Measurements from ENCODE around the gene PIGL.

The PIGL gene

GRCh38 chr17:16267174-16267573 lies 50.2 kb downstream of the PIGL start:
- no peak overlapping the region for H3K4me3 ChIP-seq (ENCODE audit: low read depth, low read length)
- TF ChIP-seq, protein P1, sequence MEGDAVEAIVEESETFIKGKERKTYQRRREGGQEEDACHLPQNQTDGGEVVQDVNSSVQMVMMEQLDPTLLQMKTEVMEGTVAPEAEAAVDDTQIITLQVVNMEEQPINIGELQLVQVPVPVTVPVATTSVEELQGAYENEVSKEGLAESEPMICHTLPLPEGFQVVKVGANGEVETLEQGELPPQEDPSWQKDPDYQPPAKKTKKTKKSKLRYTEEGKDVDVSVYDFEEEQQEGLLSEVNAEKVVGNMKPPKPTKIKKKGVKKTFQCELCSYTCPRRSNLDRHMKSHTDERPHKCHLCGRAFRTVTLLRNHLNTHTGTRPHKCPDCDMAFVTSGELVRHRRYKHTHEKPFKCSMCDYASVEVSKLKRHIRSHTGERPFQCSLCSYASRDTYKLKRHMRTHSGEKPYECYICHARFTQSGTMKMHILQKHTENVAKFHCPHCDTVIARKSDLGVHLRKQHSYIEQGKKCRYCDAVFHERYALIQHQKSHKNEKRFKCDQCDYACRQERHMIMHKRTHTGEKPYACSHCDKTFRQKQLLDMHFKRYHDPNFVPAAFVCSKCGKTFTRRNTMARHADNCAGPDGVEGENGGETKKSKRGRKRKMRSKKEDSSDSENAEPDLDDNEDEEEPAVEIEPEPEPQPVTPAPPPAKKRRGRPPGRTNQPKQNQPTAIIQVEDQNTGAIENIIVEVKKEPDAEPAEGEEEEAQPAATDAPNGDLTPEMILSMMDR (IDR thresholded peaks at IDR 0.05; ENCODE audit: low read depth, low read length): no peak

DNA sequence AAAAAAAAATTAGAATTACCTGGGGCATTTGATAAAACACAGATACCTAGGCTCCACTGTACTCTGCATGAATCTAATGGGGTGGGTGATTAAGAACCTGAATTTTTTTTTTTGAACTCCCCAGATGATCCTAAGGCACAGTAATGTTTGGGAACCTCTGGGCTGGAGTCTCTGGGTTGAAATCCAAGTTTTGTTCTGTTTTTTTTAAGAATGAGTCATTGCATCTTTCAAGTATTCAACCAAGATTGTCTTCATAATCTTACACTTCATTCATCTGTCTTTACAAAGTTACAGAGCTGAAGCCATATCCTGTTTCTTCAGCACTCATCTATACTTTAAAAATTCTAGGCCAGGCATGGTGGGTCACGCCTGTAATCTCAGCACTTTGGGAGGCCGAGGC lies 52.6 kb downstream of the PIGL start:
- H3K4me3 ChIP-seq (ENCODE audit: low read depth, low read length): no peak overlapping the region
- TF ChIP-seq, protein P1 (IDR thresholded peaks at IDR 0.05; ENCODE audit: low read depth, low read length): no peak

- no peak overlapping the region for H3K4me3 ChIP-seq (ENCODE audit: low read depth, low read length)
- TF ChIP-seq, protein P1 (IDR thresholded peaks at IDR 0.05; ENCODE audit: low read depth, low read length): no peak
Measured at GRCh38 chr17:16272111-16272840, 55.3 kb downstream of the PIGL start.

DNA sequence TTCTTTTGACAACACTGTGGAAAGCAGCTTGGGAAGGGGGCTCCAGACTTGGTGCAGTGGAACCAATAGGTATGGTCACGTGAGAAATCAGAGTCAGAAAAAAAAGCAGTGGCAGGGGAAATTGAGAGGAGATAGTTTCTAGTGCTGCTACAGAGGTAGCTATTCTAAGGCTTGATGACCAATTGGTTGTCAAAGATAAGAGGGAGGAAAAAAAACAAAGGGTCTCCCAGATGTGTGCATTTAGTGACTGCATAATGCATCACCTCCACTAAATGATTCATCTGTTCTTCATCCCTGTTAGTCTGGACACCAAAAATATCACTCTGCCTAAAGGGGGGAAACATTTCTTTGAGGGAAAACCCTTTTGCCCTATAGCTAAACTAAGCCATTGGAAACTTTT lies 56.5 kb downstream of the PIGL start:
- TF ChIP-seq, protein P1 (IDR thresholded peaks at IDR 0.05; ENCODE audit: low read depth, low read length): no peak
- H3K4me3 ChIP-seq (ENCODE audit: low read depth, low read length): no peak overlapping the region

DNA sequence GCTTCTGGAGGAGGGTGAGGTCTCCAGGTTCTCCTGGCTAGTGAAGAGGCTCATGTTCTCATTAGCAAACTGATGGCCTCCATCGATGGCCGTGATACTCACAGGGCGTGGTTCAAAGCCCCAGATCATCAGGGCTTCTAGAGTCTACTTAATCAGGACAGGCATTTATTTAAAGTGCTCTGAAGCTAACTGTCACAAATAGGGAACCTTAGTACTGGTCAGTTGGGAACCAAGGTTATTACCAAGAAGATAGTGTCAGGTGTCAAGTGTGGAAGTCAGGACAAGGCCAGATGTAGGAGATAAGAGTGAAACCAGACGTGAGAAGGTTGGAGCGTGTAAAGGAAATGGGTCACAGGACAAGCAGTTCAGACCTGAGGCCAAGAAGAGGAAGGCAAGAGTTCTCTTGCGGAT lies 56.9 kb downstream of the PIGL start:
- TF ChIP-seq, protein P1 (IDR thresholded peaks at IDR 0.05; ENCODE audit: low read depth, low read length): no peak
- no peak overlapping the region for H3K4me3 ChIP-seq (ENCODE audit: low read depth, low read length)

GRCh38 chr17:16275024-16275423 lies 58.0 kb downstream of the PIGL start:
- H3K4me3 ChIP-seq (ENCODE audit: low read depth, low read length): no peak overlapping the region
- TF ChIP-seq, protein P1 (IDR thresholded peaks at IDR 0.05; ENCODE audit: low read depth, low read length): no peak

- TF ChIP-seq, protein P1 (IDR thresholded peaks at IDR 0.05; ENCODE audit: low read depth, low read length): no peak
- no peak overlapping the region for H3K4me3 ChIP-seq (ENCODE audit: low read depth, low read length)
Measured at GRCh38 chr17:16277163-16277562, 60.2 kb downstream of the PIGL start.

All from WI38 (cell line).